Common myeloid progenitor, CD34-positive (primary cell): ENCODE measurements around the gene MBIP.
"Not testable (repeated sequence)": the region's sequence is repeated elsewhere in the genome, so short reads cannot be mapped to it uniquely, and the experiment has no call there.

Source experiments
- CTCF ChIA-PET: fragments of 350-600 bp; sonication (Branson Sonifier 250); formaldehyde crosslinking; loops from one replicate; lab custom pipeline; 2021; ENCODE audit warnings: antibody characterized with exemption; lab: Charles Lee
- POLR2A ChIA-PET: fragments of 350-600 bp; sonication (Branson Sonifier 250); formaldehyde crosslinking; loops from one replicate; lab custom pipeline; 2021; ENCODE audit warnings: antibody characterized with exemption; lab: Charles Lee
- DNase-seq, 3 donors: peaks; one replicate each; pipeline versions ENCODE4 v3.0.0 to v3.0.0-alpha.2; 2013
- H3K27ac ChIP-seq, 2 experiments: 1 replicate in 1 of 2; 2 replicates in 1 of 2; pipeline ENCODE4 v1.7.0; 2013; ENCODE audit warnings: inconsistent platforms in 2 of 2, low read length in 2 of 2, mild to moderate bottlenecking in 2 of 2, low read depth in 1 of 2, moderate library complexity in 1 of 2; ENCODE audit not compliant: severe bottlenecking in 2 of 2, insufficient read depth in 1 of 2, poor library complexity in 1 of 2
- H3K27me3 ChIP-seq, 5 experiments: replicated peaks in 2 of 5; 1 replicate in 3 of 5; 2 replicates in 2 of 5; pipeline versions ENCODE4 v1.6.1 to v1.7.0; 2013; ENCODE audit warnings: low read length in 4 of 5, mild to moderate bottlenecking in 2 of 5, moderate library complexity in 2 of 5, inconsistent platforms in 1 of 5; ENCODE audit not compliant: insufficient read depth in 5 of 5, control insufficient read depth in 4 of 5
- H3K36me3 ChIP-seq, 4 experiments: 1 replicate in 2 of 4; 2 replicates in 2 of 4; pipeline versions ENCODE4 v1.6.1 to v1.7.0; 2013; ENCODE audit warnings: low read length in 3 of 4, control low read depth in 1 of 4, mild to moderate bottlenecking in 1 of 4; ENCODE audit not compliant: control insufficient read depth in 4 of 4, insufficient read depth in 4 of 4
- H3K4me1 ChIP-seq, 4 experiments: 1 replicate in 3 of 4; 2 replicates in 1 of 4; pipeline versions ENCODE4 v1.6.1 to v1.7.1; 2013; ENCODE audit warnings: low read length in 3 of 4, mild to moderate bottlenecking in 3 of 4, control low read depth in 1 of 4, inconsistent platforms in 1 of 4, moderate library complexity in 1 of 4; ENCODE audit not compliant: control insufficient read depth in 4 of 4, insufficient read depth in 4 of 4; ENCODE audit errors: control extremely low read depth in 1 of 4
- H3K4me3 ChIP-seq, 7 experiments: 1 replicate in 4 of 7; 2 replicates in 3 of 7; pipeline versions ENCODE4 v1.5.1 to v1.7.0; 2013; ENCODE audit warnings: mild to moderate bottlenecking in 7 of 7, low read length in 6 of 7, moderate library complexity in 6 of 7, inconsistent platforms in 2 of 7, low read depth in 2 of 7, control low read depth in 1 of 7; ENCODE audit not compliant: insufficient read depth in 4 of 7, control insufficient read depth in 1 of 7; ENCODE audit errors: extremely low read depth in 1 of 7
- H3K9me3 ChIP-seq, 5 experiments: 1 replicate in 4 of 5; 2 replicates in 1 of 5; pipeline versions ENCODE4 v1.6.1 to v1.7.1; 2013; ENCODE audit warnings: low read length in 4 of 5, mild to moderate bottlenecking in 2 of 5, inconsistent platforms in 1 of 5, low read depth in 1 of 5, moderate library complexity in 1 of 5; ENCODE audit not compliant: control insufficient read depth in 4 of 5, insufficient read depth in 2 of 5; ENCODE audit errors: control extremely low read depth in 1 of 5
- WGBS: methylation state at CpG from one replicate; pipeline ENCODE4 v1.1.5; 2013; ENCODE audit not compliant: insufficient coverage; 5-methylcytosine and 5-hydroxymethylcytosine counted together

MBIP gene

GRCh38 chr14:36356862-36357261, 36.4 kb upstream of the MBIP start:
- Histone ChIP-seq H3K36me3 (no peaks in the 10 kb centered on the region), H3K4me1 (no peaks in the 10 kb centered on the region), H3K27me3 (no peaks in the 10 kb centered on the region), H3K27ac (no peak overlapping the region), H3K9me3 (peaks cover 0 to 19% (median 8%) of the 10 kb centered on the region in 5 experiments), H3K4me3 (no peak overlapping the region)
- POLR2A ChIA-PET = no interaction called here
- DNase-seq = no peak
- WGBS = no CpG with 5 or more reads among the region's 1 CpG
- CTCF ChIA-PET = no interaction called here

GRCh38 chr14:36346052-36346451, 25.6 kb upstream of the MBIP start:
- H3K36me3 ChIP-seq = no peaks in the 10 kb centered on the region
- H3K9me3 ChIP-seq = no peaks in the 10 kb centered on the region
- H3K27ac ChIP-seq = no peak overlapping the region
- no peaks in the 10 kb centered on the region for H3K4me1 ChIP-seq
- H3K4me3 ChIP-seq = no peak overlapping the region
- CTCF ChIA-PET = no interaction called here
- peaks cover 0 to 14% (median 4%) of the 10 kb centered on the region in 5 experiments for H3K27me3 ChIP-seq
- WGBS = 100% methylated on average over 2 of the region's 2 CpGs
- DNase-seq = no peak
- POLR2A ChIA-PET = no interaction called here

DNA sequence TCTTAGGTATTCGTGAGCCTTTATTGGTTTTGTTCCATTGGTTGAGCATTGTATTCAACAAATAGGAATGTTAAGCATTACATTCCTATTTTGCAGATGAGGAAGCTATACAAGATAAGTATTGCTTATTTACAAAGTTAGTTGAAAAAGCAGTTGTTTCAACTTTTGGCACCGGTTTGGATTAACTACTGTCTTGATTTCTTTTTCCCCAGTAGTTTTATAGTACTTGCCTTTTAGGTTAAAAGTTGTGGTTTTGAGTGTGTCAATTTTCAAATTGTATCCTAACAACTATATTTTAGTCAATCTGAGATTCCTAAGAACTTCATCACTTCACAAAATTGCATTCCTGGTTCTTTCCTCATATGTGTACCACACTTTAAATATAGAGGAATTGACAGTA, 23.8 kb upstream of the MBIP start:
- WGBS = no CpG with 5 or more reads among the region's 2 CpGs
- no peak overlapping the region for H3K27ac ChIP-seq
- H3K9me3 ChIP-seq = no peaks in the 10 kb centered on the region
- POLR2A ChIA-PET = no interaction called here
- CTCF ChIA-PET = no interaction called here
- no peak for DNase-seq
- H3K27me3 ChIP-seq = peaks cover 0 to 10% (median 4%) of the 10 kb centered on the region in 5 experiments
- no peaks in the 10 kb centered on the region for H3K4me1 ChIP-seq
- no peak overlapping the region for H3K4me3 ChIP-seq
- no peaks in the 10 kb centered on the region for H3K36me3 ChIP-seq

DNA sequence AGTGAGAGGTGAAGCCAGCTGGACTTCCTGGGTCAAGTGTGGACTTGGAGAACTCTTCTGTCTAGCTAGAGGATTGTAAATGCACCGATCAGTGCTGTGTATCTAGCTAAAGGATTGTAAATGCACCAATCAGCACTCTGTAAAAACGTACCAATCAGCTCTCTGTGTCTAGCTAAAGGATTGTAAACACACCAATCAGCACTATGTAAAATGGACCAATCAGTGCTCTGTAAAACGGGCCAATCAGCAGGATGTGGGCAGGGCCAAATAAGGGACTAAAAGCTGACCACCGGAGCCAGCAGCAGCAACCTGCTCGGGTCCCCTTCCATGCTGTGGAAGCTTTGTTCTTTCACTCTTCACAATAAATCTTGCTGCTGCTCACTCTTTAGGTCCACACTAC, 21.4 kb upstream of the MBIP start:
- H3K4me3 ChIP-seq, H3K27me3 ChIP-seq, POLR2A ChIA-PET, DNase-seq, H3K4me1 ChIP-seq, H3K27ac ChIP-seq, H3K9me3 ChIP-seq, H3K36me3 ChIP-seq: not testable (repeated sequence)
- CTCF ChIA-PET = interaction anchor here (1.2 kb wide), 1 partner anchor 8 kb away, joined by 3 read pairs; no protein-coding TSS in a partner anchor
- 93% methylated on average over 2 of the region's 5 CpGs for WGBS

- Histone ChIP-seq H3K27me3 (peaks cover 0 to 6% (median 0%) of the 10 kb centered on the region in 5 experiments), H3K4me3 (no peak overlapping the region), H3K27ac (no peak overlapping the region), H3K36me3 (no peaks in the 10 kb centered on the region), H3K4me1 (no peaks in the 10 kb centered on the region), H3K9me3 (no peaks in the 10 kb centered on the region)
- ChIA-PET POLR2A (no interaction called here), CTCF (no interaction called here)
- no peak for DNase-seq
Measured at GRCh38 chr14:36340276-36340890, 19.9 kb upstream of the MBIP start.

GRCh38 chr14:36339816-36340215, 19.4 kb upstream of the MBIP start:
- no peaks in the 10 kb centered on the region for H3K4me1 ChIP-seq
- POLR2A ChIA-PET = no interaction called here
- no peaks in the 10 kb centered on the region for H3K9me3 ChIP-seq
- DNase-seq = peak in 2 of 3 donors; percentile 62 to 72
- CTCF ChIA-PET = no interaction called here
- H3K27me3 ChIP-seq = peaks cover 0 to 3% (median 0%) of the 10 kb centered on the region in 5 experiments
- H3K4me3 ChIP-seq = no peak overlapping the region
- H3K27ac ChIP-seq = no peak overlapping the region
- WGBS = no CpG with 5 or more reads among the region's 1 CpG
- H3K36me3 ChIP-seq = no peaks in the 10 kb centered on the region

DNA sequence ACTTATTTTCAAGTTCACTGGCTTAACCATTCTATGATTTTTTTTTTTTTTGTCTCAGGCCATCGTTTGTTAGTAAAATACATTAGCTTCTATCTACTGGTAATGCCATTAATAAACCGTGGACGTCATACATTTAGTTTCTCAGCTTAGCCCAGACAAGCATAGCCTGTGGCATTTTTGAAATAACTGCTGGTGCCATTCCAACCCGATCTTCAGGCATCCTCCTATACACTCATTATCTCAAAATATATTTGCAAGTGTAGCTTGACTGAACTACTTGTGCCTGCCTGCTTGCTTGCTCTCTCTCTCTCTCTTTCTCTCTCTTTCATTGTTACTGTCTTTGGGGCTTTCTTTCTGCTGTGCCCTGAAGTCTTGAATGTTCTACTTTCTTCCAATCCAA, 12.7 kb upstream of the MBIP start:
- Histone ChIP-seq H3K36me3 (no peaks in the 10 kb centered on the region), H3K4me3 (no peak overlapping the region), H3K4me1 (no peaks in the 10 kb centered on the region), H3K27me3 (peaks cover 0 to 4% (median 1%) of the 10 kb centered on the region in 5 experiments), H3K27ac (no peak overlapping the region), H3K9me3 (no peaks in the 10 kb centered on the region)
- ChIA-PET POLR2A (no interaction called here), CTCF (no interaction called here)
- WGBS = 98% methylated on average over 4 of the region's 4 CpGs
- DNase-seq = no peak
